NB4 (cell line): ENCODE results near the gene MGAM2.

Experiments
- DNase-seq: peaks from one replicate; pipeline ENCODE4 v3.0.0; 2010; ENCODE audit warnings: low read depth
- H3K4me3 ChIP-seq: one replicate; pipeline ENCODE4 v1.5.1; 2011; ENCODE audit warnings: mild to moderate bottlenecking, low read depth, low read length, moderate library complexity
- MAX ChIP-seq: IDR thresholded peaks from 2 replicates; pipeline ENCODE4 v1.6.1; 2011; ENCODE audit warnings: low read depth, low read length
- MYC ChIP-seq: IDR thresholded peaks from 2 replicates; pipeline ENCODE4 v1.6.1; 2011; ENCODE audit warnings: low read depth, low read length
- POLR2A ChIP-seq: IDR thresholded peaks from 2 replicates; pipeline ENCODE4 v1.6.1; 2011; ENCODE audit warnings: mild to moderate bottlenecking; ENCODE audit not compliant: insufficient read length; ENCODE audit errors: extremely low read depth
- TF ChIP-seq, protein P1 (sequence below): IDR thresholded peaks from one replicate; pipeline ENCODE4 v1.5.1; 2012; ENCODE audit warnings: low read depth, low read length

MGAM2 gene

DNA sequence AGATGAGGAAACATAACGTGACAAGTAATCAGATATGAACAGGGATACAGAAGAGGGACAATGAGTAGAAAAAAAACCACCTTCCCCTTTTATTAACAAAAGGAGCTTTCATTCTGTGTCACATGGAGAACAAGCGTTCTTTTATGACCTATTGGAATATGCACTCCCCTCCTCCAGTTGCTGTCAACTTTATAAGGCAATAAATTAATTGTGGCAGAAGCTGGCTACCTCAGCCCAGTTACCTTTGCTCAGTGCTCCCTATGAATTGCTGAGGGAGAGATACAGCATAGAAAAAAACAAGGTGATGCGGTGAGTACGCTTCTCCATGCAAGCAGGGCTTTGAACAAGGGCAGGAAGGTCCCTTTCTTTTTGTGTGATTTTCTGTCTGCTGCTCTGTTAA is at the start of gene MGAM2:
TSS of gene MGAM2 (plus strand) at position 220 of the 400 bp plus-strand sequence. CDS start 5,156 bp downstream, outside the sequence.
- no peak for DNase-seq
- TF ChIP-seq MAX, result no peak
- no peak for TF ChIP-seq POLR2A
- TF ChIP-seq, protein P1, sequence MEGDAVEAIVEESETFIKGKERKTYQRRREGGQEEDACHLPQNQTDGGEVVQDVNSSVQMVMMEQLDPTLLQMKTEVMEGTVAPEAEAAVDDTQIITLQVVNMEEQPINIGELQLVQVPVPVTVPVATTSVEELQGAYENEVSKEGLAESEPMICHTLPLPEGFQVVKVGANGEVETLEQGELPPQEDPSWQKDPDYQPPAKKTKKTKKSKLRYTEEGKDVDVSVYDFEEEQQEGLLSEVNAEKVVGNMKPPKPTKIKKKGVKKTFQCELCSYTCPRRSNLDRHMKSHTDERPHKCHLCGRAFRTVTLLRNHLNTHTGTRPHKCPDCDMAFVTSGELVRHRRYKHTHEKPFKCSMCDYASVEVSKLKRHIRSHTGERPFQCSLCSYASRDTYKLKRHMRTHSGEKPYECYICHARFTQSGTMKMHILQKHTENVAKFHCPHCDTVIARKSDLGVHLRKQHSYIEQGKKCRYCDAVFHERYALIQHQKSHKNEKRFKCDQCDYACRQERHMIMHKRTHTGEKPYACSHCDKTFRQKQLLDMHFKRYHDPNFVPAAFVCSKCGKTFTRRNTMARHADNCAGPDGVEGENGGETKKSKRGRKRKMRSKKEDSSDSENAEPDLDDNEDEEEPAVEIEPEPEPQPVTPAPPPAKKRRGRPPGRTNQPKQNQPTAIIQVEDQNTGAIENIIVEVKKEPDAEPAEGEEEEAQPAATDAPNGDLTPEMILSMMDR, result no peak
- no peak for TF ChIP-seq MYC
- no peak within 1 kb of the TSS for H3K4me3 ChIP-seq

GRCh38 chr7:142063551-142064442 is 47.7 kb upstream of the MGAM2 start:
- no peak overlapping the region for H3K4me3 ChIP-seq
- TF ChIP-seq MAX (no peak), MYC (no peak), POLR2A (no peak)
- TF ChIP-seq, protein P1, result no peak
- no peak for DNase-seq

DNA sequence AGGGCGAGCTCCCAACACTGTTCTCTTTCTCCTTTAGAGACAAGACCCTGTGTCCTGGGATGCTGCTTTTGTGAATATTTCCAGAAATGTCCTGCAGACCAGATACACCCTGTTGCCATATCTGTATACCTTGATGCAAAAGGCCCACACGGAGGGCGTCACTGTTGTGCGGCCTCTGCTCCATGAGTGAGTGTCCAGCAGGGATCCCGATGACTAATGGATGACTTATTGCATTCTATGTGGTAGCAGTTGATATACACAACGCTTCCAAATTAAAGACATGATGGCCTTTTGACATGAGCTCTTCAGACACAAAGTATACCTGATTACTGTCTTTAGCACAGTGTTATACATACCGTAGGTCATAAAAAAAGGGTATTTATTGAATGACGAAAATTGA is 45.0 kb upstream of the MGAM2 start:
- no peak for DNase-seq
- no peak overlapping the region for H3K4me3 ChIP-seq
- TF ChIP-seq POLR2A (no peak), MYC (no peak), MAX (no peak)
- TF ChIP-seq, protein P1, result no peak

DNA sequence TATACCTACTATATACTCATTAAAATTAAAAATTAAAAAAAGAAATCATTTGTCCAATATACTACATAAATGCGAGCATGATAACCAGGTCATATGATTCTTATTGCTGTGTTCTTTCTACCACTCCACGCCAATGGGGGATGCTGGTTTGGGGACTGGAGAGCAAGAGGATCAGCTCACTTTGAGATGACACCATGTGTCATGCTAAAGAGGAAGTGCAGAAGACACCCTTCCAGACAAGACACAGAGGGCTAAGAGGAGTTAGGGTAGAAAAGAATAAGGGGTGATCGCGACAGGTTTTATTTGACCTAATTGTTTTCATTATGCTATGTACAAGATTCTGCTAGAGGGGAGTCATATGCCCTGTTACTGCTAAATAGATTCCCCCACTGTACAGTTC is 33.8 kb upstream of the MGAM2 start:
- TF ChIP-seq, protein P1, result no peak
- TF ChIP-seq MYC (no peak), POLR2A (no peak), MAX (no peak)
- no peak for DNase-seq
- H3K4me3 ChIP-seq, result no peak overlapping the region

- H3K4me3 ChIP-seq, result no peak overlapping the region
- TF ChIP-seq, protein P1, result no peak
- DNase-seq, result no peak
Observed at GRCh38 chr7:142083605-142084004, 27.9 kb upstream of the MGAM2 start.
